ENCODE data around the gene HMCES.

Gene HMCES

GRCh38 chr3:129308636-129309035 is 30.0 kb downstream of the HMCES start:
- Histone ChIP-seq H3K79me2 (ENCODE audit: insufficient read depth, low read depth) (no peaks in the 10 kb centered on the region), H3K27me3 (ENCODE audit: insufficient read depth, low read depth) (no peaks in the 10 kb centered on the region), H3K36me3 (ENCODE audit: insufficient read depth) (no peaks in the 10 kb centered on the region), H4K20me1 (ENCODE audit: insufficient read depth) (no peaks in the 10 kb centered on the region), H3K4me1 (ENCODE audit: low read depth, poor library complexity, severe bottlenecking) (peaks cover 69% of the 10 kb centered on the region), H2AFZ (ENCODE audit: low read depth) (no peak overlapping the region), H3K9ac (no peak overlapping the region), H3K27ac (no peak overlapping the region; the same call in 1 of the 2 replicates), H3K4me3 (IDR thresholded peaks at IDR 0.05; ENCODE audit: insufficient read depth, low read depth, low read length) (no peak overlapping the region), H3K4me2 (peak overlapping the region; percentile 42; the same call in 1 of the 2 replicates)
- no peak for TF ChIP-seq CTCF (conservative IDR thresholded peaks at IDR 0.05; ENCODE audit: low read depth, low read length)

GRCh38 chr3:129310111-129311011 is 31.7 kb downstream of the HMCES start:
- no peaks in the 10 kb centered on the region for H3K36me3 ChIP-seq (ENCODE audit: insufficient read depth)
- no peaks in the 10 kb centered on the region for H4K20me1 ChIP-seq (ENCODE audit: insufficient read depth)
- H3K27me3 ChIP-seq (ENCODE audit: insufficient read depth, low read depth): no peaks in the 10 kb centered on the region
- H3K4me3 ChIP-seq (IDR thresholded peaks at IDR 0.05; ENCODE audit: insufficient read depth, low read depth, low read length): peak overlapping the region; percentile 17
- no peak for TF ChIP-seq CTCF (conservative IDR thresholded peaks at IDR 0.05; ENCODE audit: low read depth, low read length)
- peak overlapping the region; percentile 63 for H3K27ac ChIP-seq
- H3K4me1 ChIP-seq (ENCODE audit: low read depth, poor library complexity, severe bottlenecking): peaks cover 82% of the 10 kb centered on the region
- H3K4me2 ChIP-seq: peak overlapping the region; percentile 42
- H2AFZ ChIP-seq (ENCODE audit: low read depth): no peak overlapping the region; the same call in 1 of the 2 replicates
- H3K79me2 ChIP-seq (ENCODE audit: insufficient read depth, low read depth): no peaks in the 10 kb centered on the region
- peak overlapping the region; percentile 19; the same call in 1 of the 2 replicates for H3K9ac ChIP-seq

- H3K4me3 ChIP-seq (IDR thresholded peaks at IDR 0.05; ENCODE audit: insufficient read depth, low read depth, low read length): no peak overlapping the region
- H3K27me3 ChIP-seq (ENCODE audit: insufficient read depth, low read depth): no peaks in the 10 kb centered on the region
- no peak overlapping the region for H2AFZ ChIP-seq (ENCODE audit: low read depth)
- H3K4me1 ChIP-seq (ENCODE audit: low read depth, poor library complexity, severe bottlenecking): peaks cover 79% of the 10 kb centered on the region
- H3K4me2 ChIP-seq: peak overlapping the region; percentile 42; the same call in 1 of the 2 replicates
- peak overlapping the region; percentile 63; the same call in 1 of the 2 replicates for H3K27ac ChIP-seq
- no peaks in the 10 kb centered on the region for H3K36me3 ChIP-seq (ENCODE audit: insufficient read depth)
- TF ChIP-seq CTCF (conservative IDR thresholded peaks at IDR 0.05; ENCODE audit: low read depth, low read length): no peak
- no peaks in the 10 kb centered on the region for H3K79me2 ChIP-seq (ENCODE audit: insufficient read depth, low read depth)
- H3K9ac ChIP-seq: no peak overlapping the region; the same call in 1 of the 2 replicates
- H4K20me1 ChIP-seq (ENCODE audit: insufficient read depth): no peaks in the 10 kb centered on the region
Observed at GRCh38 chr3:129311054-129311902, 32.6 kb downstream of the HMCES start.

GRCh38 chr3:129312021-129312639 is 33.5 kb downstream of the HMCES start:
- H3K9ac ChIP-seq: no peak overlapping the region
- no peaks in the 10 kb centered on the region for H4K20me1 ChIP-seq (ENCODE audit: insufficient read depth)
- peaks cover 78% of the 10 kb centered on the region for H3K4me1 ChIP-seq (ENCODE audit: low read depth, poor library complexity, severe bottlenecking)
- no peak overlapping the region for H2AFZ ChIP-seq (ENCODE audit: low read depth)
- H3K36me3 ChIP-seq (ENCODE audit: insufficient read depth): no peaks in the 10 kb centered on the region
- TF ChIP-seq CTCF (conservative IDR thresholded peaks at IDR 0.05; ENCODE audit: low read depth, low read length): no peak
- H3K27me3 ChIP-seq (ENCODE audit: insufficient read depth, low read depth): no peaks in the 10 kb centered on the region
- H3K79me2 ChIP-seq (ENCODE audit: insufficient read depth, low read depth): no peaks in the 10 kb centered on the region
- peak overlapping the region; percentile 13; the same call in 1 of the 2 replicates for H3K27ac ChIP-seq
- H3K4me2 ChIP-seq: no peak overlapping the region
- no peak overlapping the region for H3K4me3 ChIP-seq (IDR thresholded peaks at IDR 0.05; ENCODE audit: insufficient read depth, low read depth, low read length)
